Fibroblast of mammary gland (primary cell): ENCODE measurements around the gene CASP2.
A peak's percentile ranks its signal among the peaks of the same experiment; 100 is the strongest.

Experiments
- DNase-seq: peaks from one replicate; pipeline ENCODE4 v3.0.0-alpha.2; 2010; ENCODE audit warnings: low read depth
- H3K4me3 ChIP-seq: 2 replicates; pipeline ENCODE4 v1.5.1; 2011; ENCODE audit warnings: low read depth, mild to moderate bottlenecking, low read length, moderate library complexity; ENCODE audit not compliant: control insufficient read depth
- TF ChIP-seq, protein P1 (sequence below): conservative IDR thresholded peaks from 2 replicates; pipeline ENCODE4 v1.5.1; 2011; ENCODE audit warnings: low read depth, low read length, inconsistent platforms; ENCODE audit not compliant: control insufficient read depth, insufficient read depth

CASP2 gene

GRCh38 chr7:143244321-143244720 is 43.8 kb upstream of the CASP2 start:
- DNase-seq: no peak
- TF ChIP-seq, protein P1, sequence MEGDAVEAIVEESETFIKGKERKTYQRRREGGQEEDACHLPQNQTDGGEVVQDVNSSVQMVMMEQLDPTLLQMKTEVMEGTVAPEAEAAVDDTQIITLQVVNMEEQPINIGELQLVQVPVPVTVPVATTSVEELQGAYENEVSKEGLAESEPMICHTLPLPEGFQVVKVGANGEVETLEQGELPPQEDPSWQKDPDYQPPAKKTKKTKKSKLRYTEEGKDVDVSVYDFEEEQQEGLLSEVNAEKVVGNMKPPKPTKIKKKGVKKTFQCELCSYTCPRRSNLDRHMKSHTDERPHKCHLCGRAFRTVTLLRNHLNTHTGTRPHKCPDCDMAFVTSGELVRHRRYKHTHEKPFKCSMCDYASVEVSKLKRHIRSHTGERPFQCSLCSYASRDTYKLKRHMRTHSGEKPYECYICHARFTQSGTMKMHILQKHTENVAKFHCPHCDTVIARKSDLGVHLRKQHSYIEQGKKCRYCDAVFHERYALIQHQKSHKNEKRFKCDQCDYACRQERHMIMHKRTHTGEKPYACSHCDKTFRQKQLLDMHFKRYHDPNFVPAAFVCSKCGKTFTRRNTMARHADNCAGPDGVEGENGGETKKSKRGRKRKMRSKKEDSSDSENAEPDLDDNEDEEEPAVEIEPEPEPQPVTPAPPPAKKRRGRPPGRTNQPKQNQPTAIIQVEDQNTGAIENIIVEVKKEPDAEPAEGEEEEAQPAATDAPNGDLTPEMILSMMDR: no peak
- no peak overlapping the region for H3K4me3 ChIP-seq

GRCh38 chr7:143245123-143245522 is 43.0 kb upstream of the CASP2 start:
- peak; percentile 79 for DNase-seq
- H3K4me3 ChIP-seq: no peak overlapping the region
- TF ChIP-seq, protein P1: no peak

- no peak for DNase-seq
- TF ChIP-seq, protein P1: no peak
- H3K4me3 ChIP-seq: no peak overlapping the region
These were observed 40.8 kb upstream of the CASP2 start for GRCh38 chr7:143247372-143247771.

GRCh38 chr7:143248761-143249354 is 39.3 kb upstream of the CASP2 start:
- TF ChIP-seq, protein P1: no peak
- DNase-seq: no peak
- no peak overlapping the region for H3K4me3 ChIP-seq

GRCh38 chr7:143250199-143250598 is 38.0 kb upstream of the CASP2 start:
- no peak overlapping the region for H3K4me3 ChIP-seq
- DNase-seq: no peak

GRCh38 chr7:143250822-143251221 is 37.3 kb upstream of the CASP2 start:
- DNase-seq: no peak
- TF ChIP-seq, protein P1: no peak
- no peak overlapping the region for H3K4me3 ChIP-seq

More at GRCh38 chr7:143250199-143250598, 38.0 kb upstream of the CASP2 start:
- TF ChIP-seq, protein P1: no peak

DNA sequence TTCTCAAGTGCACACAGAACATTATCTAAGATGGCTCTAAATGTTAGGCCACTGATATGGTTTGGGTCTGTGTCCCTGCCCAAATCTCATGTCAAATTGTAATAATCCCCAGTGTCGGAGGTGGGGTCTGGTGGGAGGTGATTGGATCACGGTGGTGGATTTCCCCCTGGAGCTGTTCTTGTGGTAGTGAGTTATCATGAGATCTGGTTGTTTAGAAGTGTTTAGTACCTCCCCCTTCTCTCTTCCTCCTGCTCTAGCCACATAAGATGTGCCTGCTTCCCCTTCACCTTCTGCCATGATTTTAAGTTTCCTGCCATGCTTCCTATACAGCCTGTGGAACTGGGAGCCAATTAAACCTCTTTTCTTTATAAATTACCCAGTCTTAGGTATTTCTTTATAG is 36.1 kb upstream of the CASP2 start:
- no peak for DNase-seq
- H3K4me3 ChIP-seq: no peak overlapping the region
- TF ChIP-seq, protein P1: no peak
